ENCODE data around the gene OR2AK2.
"Not testable (repeated sequence)": the region's sequence is repeated elsewhere in the genome, so short reads cannot be mapped to it uniquely, and the experiment has no call there.

Gene OR2AK2, protein sequence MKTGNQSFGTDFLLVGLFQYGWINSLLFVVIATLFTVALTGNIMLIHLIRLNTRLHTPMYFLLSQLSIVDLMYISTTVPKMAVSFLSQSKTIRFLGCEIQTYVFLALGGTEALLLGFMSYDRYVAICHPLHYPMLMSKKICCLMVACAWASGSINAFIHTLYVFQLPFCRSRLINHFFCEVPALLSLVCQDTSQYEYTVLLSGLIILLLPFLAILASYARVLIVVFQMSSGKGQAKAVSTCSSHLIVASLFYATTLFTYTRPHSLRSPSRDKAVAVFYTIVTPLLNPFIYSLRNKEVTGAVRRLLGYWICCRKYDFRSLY

DNA sequence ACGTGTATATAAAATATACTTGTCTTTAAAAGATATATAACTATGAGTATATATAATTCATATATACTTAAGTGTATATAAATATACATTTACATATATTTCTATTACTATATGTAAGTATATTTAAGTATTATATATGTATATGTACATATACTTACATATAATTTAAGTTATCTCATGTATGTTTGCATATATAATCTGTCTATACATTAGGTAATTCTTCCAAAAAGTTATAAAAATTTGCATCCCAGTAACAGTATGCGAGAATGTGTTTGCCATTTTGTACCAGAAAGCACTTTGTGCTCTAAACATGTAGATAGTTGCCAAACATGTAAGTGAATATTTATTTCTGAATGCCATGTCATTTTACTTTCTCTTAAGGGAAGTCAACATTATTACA lies at the start of gene OR2AK2:
Gene OR2AK2, plus strand, starts transcription at position 301 of the 400 bp plus-strand sequence. CDS start 144 bp downstream, outside the sequence.
- DNase-seq (ENCODE audit: low spot score), result no peak

DNA sequence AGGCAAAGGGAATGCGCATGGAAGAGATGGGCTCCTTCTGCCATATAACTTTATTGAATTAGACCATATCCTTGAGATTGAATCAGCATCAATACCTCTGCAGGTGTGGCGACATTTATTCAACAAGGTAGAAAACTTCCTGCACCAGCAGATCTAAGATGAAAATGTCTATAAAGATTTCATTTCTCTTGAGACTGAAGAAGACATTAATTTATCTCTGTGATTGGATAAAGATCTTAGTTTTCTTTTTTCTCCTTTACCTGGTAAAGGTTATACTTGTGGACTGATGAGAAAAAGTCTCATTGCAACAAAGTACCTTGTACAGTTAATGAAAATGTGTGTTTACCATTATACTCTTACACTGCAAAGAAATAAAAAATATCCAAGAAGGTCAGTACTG lies 45.1 kb upstream of the OR2AK2 start, which contains the start of gene OR2T8:
Gene OR2T8, plus strand, starts transcription at position 301 of the 400 bp plus-strand sequence. CDS start 766 bp downstream, outside the sequence.
- DNase-seq (ENCODE audit: low spot score), result no peak

DNA sequence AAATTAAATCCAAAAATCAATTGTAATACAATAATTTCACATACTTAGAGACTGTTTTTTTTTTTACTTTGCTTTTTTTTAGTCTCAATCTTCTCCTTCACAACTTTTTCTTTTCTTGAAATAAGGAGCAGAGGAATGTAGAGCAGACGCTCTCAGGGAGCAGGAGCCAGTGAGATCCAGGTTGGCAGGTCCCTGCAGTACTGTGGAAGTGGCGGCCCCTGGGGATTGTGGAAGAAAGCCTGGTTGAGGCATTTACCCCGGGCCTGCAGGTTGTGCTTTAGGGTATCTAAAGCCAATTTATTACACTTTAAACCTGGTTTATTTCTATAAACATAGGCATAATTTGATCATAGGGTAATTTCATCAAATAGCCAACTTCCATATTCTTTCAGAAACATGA lies 41.1 kb upstream of the OR2AK2 start:
- no peak for DNase-seq (ENCODE audit: low spot score)

DNA sequence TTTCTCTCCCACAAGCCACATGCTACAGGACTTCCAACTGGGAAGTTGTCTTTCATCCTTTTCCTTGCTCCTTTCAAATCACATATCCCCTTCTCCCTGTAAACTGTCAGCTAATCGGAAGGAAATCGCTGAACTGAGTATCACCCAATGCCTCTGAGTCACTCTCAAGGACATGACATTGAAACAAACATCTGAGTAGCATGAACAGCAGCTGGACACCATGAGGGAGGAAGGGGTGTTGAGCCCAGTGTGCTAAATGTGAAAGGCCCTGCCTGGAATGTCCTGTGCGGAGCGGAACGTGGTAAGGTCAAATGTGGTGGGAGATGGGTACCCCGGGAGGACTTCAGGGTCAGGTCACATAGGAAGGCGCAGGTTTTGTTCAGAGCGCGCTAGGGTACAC lies 40.2 kb upstream of the OR2AK2 start, which contains the start of gene OR2AJ1:
Gene OR2AJ1, plus strand, starts transcription at position 22 of the 400 bp plus-strand sequence. CDS start 8,880 bp downstream, outside the sequence.
- no peak for DNase-seq (ENCODE audit: low spot score)

- no peak for DNase-seq (ENCODE audit: low spot score)
Observed at GRCh38 chr1:247933989-247934388, 31.0 kb upstream of the OR2AK2 start.

DNA sequence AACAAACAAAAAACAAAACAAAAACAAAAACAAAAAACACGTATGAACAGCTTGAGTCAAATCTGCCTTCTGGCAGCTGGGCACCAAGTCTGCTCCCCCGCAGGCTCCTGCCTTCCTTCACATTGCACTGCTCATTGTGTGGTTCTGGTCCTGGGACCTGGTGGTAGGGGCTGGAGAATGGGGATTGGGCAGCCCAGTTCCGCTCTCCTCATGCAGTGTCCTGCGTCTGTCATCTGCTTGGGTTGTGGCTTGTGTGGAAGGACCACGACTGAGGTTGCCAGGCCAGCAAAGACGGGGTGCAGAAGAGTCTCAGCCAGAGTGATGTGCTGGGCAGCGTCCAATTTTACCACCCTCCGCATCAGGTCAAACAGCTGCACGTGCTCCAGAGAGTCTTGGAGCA lies 29.3 kb upstream of the OR2AK2 start:
- no peak for DNase-seq (ENCODE audit: low spot score)

DNA sequence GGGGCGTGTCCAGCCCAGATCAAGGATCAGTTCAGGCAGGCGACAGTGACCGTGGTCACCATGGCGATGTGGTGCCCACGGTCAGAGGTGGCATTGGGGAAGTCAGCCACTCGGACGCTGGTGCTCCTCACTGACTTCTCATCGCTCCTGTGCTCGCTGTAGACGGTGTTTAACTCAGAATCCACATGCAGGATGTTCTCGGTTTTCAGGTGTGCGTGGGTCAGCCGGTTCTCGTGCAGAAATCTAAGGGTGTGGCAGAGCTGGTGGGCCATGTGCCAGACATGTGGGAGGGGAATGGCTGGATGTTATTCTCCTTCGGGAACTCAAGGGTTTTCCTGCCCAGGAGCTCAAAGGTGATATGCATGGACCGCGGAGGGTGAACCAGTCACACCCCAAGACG lies 28.6 kb upstream of the OR2AK2 start:
- no peak for DNase-seq (ENCODE audit: low spot score)

- DNase-seq (ENCODE audit: low spot score), result not testable (repeated sequence)
Observed at GRCh38 chr1:247936965-247937734, 27.9 kb upstream of the OR2AK2 start.

GRCh38 chr1:247942624-247943023 lies 22.4 kb upstream of the OR2AK2 start:
- no peak for DNase-seq (ENCODE audit: low spot score)

GRCh38 chr1:247948558-247948957 lies 16.5 kb upstream of the OR2AK2 start, which contains the start of gene OR2L8:
OR2L8 (plus strand) TSS chr1:247948858; CDS start chr1:247948858, 0 bp downstream.
- DNase-seq (ENCODE audit: low spot score), result no peak

DNA sequence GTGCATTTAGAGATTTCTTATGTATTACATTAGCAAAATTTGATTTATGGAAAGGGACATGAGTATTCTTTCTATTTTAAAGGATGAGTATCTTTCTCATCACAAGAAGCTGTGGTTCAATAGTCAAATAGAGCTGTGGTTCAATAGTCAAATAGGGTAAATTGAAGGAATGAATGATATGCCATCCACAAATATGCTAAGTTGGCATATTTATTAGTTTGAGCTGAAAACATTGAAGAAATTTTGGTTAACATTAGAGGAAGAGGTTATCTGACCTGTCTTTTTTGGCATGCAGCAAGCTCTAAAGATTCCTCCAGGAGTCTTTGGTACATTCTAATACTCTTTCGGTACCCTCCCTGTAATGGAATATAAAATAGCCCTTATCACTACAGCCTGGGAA lies 11.6 kb upstream of the OR2AK2 start:
- no peak for DNase-seq (ENCODE audit: low spot score)

DNA sequence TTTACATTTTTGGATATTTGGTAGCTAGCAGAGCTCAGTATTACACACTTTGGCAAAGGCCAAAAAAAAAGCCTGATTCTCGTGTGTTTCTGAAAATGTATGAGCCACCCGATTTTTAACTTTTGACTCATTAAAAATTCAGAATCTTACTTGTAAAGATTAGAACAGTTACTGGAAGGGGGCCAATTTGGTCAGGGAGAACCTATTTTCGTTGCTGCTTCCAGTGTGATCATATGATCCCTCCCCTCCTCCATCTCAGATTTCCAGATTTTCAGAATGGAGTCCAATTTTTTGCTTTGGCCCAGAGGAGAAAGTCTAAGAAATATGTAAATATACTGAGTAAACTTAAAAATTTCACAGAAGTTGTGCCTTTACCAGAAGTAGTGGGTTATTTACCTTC lies 3.2 kb upstream of the OR2AK2 start:
- DNase-seq (ENCODE audit: low spot score), result no peak

DNA sequence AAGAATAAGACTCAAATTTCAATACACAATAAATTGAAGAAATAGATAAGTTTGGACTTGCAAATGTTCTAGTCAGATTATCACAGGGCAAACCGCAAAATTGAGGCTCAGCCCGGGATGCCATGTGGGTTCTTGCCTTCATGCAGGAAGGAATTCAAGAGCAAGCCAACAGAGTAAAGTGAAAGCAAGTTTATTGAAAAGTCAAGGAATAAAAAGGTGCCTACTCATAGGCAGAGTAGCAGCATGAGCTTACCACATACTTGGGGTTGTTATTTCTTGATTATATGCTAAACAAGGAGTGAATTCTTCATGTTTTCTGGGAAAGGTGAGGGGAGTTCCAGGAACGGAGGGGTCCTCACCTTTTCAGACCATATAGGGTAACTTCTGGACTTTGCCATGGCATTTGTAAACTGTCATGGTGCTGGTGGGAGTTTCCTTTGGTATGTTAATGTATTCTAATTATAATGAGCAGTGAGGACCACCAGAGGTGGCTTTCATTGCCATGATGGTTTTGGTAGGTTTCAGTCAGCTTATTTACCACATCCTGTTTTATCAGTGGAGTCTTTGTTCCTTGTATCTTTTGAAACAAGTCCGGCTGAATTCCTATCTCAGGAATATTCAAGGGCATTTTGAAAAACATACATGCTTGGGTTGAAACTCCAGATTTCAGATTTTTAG lies 2.0 kb upstream of the OR2AK2 start:
- no peak for DNase-seq (ENCODE audit: low spot score)

DNA sequence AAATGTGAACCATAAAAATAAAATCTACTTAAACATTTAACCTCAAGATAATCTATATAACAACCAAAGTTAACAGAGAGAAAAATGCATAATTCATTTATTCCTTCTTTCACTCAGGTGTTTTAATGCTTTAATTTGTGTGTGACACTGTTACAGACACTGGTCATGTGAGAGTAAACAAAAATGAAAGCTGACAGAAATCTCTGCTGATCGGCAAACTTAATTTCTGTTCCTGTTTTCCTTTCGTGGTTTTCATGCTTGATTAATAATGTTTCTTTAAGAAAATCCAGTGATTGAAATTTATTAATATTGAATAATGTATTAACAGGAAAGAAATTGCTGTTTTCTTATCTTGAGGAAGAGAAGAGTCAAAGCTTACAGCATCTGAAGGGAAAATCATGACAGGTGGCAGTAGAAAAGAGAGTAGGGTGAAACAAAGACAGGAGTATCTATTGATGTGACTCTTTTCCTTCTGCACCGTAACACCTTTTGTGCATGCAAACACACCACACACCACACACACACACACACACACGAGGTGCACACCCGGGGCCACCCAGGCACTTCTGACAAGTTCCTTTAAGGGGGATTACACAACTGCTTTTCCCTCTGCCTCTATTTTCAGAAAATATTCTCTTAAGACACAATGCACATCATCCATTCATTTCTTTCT lies 1.6 kb downstream of the OR2AK2 start:
- DNase-seq (ENCODE audit: low spot score), result no peak

GRCh38 chr1:247992986-247993385 lies 28.0 kb downstream of the OR2AK2 start:
- no peak for DNase-seq (ENCODE audit: low spot score)

DNA sequence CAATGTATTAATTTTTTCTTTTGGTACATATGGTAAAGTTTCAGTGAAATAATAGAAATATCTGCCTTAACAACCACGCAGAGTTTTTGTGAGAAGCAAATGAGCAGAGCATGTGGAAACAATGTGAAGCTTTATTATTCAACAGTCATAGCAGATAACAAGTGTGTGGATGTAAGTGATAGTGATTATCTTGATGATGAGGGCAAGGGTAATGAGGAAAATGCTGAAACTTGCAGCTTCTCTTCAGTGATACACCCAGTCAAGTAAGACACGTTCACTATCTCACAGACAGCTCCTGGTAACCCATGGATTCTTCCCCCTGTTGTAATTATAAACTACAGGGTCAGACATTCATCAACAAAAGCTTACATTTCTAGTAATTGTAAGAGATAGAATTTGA lies 33.8 kb downstream of the OR2AK2 start:
- no peak for DNase-seq (ENCODE audit: low spot score)

DNA sequence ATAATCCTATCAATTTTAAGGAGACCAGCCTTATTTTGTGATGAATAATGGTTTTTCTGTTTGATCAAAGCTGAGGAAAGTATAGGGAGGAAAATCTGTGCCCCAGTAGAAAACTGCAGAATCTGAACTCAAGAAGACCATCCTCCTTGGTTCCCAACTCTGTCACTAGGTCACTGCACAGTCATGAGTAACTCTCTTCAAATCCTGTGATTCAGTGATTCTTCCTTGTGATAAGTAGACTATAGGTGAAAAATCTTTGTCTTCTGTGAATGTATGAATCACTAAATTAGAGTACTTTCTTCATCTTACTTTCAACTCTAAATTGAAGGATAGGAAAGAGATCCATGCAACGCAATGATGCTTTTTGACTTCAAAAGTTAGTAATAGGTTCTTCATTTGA lies 35.1 kb downstream of the OR2AK2 start:
- DNase-seq (ENCODE audit: low spot score), result no peak

GRCh38 chr1:248007778-248008177 lies 42.7 kb downstream of the OR2AK2 start:
- DNase-seq (ENCODE audit: low spot score), result no peak

DNA sequence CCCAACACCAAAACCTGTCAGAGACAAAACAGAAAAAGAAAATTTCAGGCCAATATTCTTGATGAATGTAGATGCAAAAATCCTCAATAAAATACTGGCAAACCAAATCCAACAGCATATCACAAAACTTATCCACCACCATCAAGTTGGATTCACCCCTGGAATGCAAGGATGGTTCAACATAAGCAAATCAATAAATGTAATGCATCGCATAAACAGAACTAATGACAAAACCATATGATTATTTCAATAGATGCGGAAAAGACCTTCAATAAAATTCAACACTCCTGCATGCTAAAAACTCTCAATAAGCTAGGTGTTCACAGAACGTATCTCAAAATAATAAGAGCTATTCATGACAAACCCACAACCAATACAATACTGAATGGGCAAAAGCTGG lies 44.6 kb downstream of the OR2AK2 start:
- DNase-seq (ENCODE audit: low spot score), result no peak

DNA sequence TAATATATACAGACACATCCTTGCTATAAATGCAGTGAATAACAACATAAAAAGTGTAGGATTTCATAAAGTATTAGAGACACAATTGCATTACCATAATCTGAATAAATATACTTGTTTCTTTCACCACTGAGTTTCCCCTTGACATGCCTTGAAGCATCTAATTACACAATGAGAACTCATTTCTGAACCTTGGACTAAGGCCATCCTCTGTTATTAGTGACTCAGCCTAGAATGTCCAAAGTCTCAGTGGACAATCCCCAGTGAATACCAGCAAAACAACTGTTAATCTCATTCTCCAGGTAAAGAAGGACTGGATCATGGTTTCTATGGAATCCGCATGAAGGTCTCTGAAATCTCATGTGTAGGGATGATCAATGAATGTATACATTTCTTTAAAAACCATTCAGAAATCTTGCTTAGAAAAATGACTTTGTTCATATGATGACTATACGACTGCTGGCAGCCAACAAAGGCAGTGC lies 48.2 kb downstream of the OR2AK2 start, which contains the start of gene OR2L5:
Gene OR2L5, plus strand, starts transcription at position 432 of the 482 bp plus-strand sequence. CDS start 8,288 bp downstream, outside the sequence.
- no peak for DNase-seq (ENCODE audit: low spot score)

DNA sequence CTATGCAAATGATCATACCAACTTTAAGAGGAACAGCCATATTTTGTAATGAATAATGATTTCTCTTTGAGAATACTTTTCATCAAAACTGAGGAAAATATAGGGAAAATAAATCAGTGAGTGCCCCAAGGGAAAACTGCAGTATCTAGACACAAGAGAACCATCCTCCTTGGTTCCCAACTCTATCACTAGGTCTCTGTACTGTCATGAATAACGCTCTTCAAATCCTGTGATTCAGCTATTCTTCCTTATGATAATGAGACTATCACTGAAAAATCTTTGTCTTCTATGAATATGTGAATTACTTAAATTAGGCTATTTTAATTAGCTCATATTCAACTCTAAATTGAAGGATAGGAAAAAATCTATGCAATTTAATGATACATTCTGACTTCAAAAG lies 50.8 kb downstream of the OR2AK2 start:
- no peak for DNase-seq (ENCODE audit: low spot score)

All from AG08395 (cell line).